ENCODE results near the gene CPED1. TPM values are rescaled to one million over a fixed set of nuclear protein-coding genes. Genes with fewer than 3 reads are reported as not detected.

Gene CPED1
- total RNA-seq, 1 experiment from 2014 or later = 0.13 TPM

GRCh38 chr7:121303422-121304101 lies 315.1 kb downstream of the CPED1 start:
- no peak overlapping the region for H3K4me3 Mint-ChIP-seq
- H3K9me3 ChIP-seq (ENCODE audit: control insufficient read depth, low read depth, low read length) = no peaks in the 10 kb centered on the region
- H3K27me3 Mint-ChIP-seq (ENCODE audit: low read depth) = no peaks in the 10 kb centered on the region

More at GRCh38 chr7:121303422-121304101, 315.1 kb downstream of the CPED1 start:
- H3K79me1 ChIP-seq (ENCODE audit: insufficient read depth, low read depth, low read length, poor library complexity, severe bottlenecking) = no peaks in the 10 kb centered on the region
- H2BK12ac ChIP-seq (ENCODE audit: insufficient read length, low read depth, low read length) = no peak overlapping the region
- H3K4me1 ChIP-seq (ENCODE audit: insufficient read depth, low read length) = no peaks in the 10 kb centered on the region
- H2BK20ac ChIP-seq (ENCODE audit: low read depth, low read length, poor library complexity, severe bottlenecking) = no peak overlapping the region
- no peaks in the 10 kb centered on the region for H3K27me3 ChIP-seq (ENCODE audit: insufficient read depth, low read length)
- H3T11ph ChIP-seq (ENCODE audit: low read length) = no peak overlapping the region
- no peak overlapping the region for H2AFZ ChIP-seq (ENCODE audit: low read length)
- no peak overlapping the region for H3K23ac ChIP-seq (ENCODE audit: insufficient read length, low read depth, low read length)
- no peak overlapping the region for H4K91ac ChIP-seq (ENCODE audit: insufficient read length, low read depth, low read length)
- Mint-ChIP-seq H3K36me3 (ENCODE audit: insufficient read depth in 1 of 3, low read depth in 3 of 3) (no peaks in the 10 kb centered on the region), H3K4me1 (peaks cover 5% of the 10 kb centered on the region in 2 experiments), H3K9me3 (no peaks in the 10 kb centered on the region), H3K27ac (no peak overlapping the region)
- no peak overlapping the region for H4K5ac ChIP-seq (ENCODE audit: insufficient read length, low read depth, low read length)
- peak; percentile 36; the same call in 2 of the 3 replicates for TF ChIP-seq CTCF (conservative IDR thresholded peaks at IDR 0.05)
- no CpG with 5 or more reads among the region's 6 CpGs for WGBS (ENCODE audit: extremely low coverage, insufficient read length, low lambda C conversion rate)
- H3K27ac ChIP-seq (ENCODE audit: insufficient read length, low read depth, low read length) = no peak overlapping the region
- H2BK15ac ChIP-seq (ENCODE audit: low read depth, low read length) = no peak overlapping the region
- H3K14ac ChIP-seq (ENCODE audit: insufficient read depth, low read length) = no peak overlapping the region
- no peak overlapping the region for H2BK5ac ChIP-seq (ENCODE audit: insufficient read length, low read length)
- H2AK5ac ChIP-seq (ENCODE audit: insufficient read length, low read length) = no peak overlapping the region
- H2BK120ac ChIP-seq (ENCODE audit: low read depth, low read length, poor library complexity, severe bottlenecking) = no peak overlapping the region
- no peaks in the 10 kb centered on the region for H4K20me1 ChIP-seq (ENCODE audit: control insufficient read depth, insufficient read depth, insufficient read length)
- H3K4ac ChIP-seq (ENCODE audit: low read depth, low read length) = no peak overlapping the region
- H3K56ac ChIP-seq (ENCODE audit: insufficient read length, low read depth, low read length) = no peak overlapping the region
- no peak overlapping the region for H3K4me2 ChIP-seq (ENCODE audit: insufficient read depth, insufficient read length, low read length)
- H3K9ac ChIP-seq (ENCODE audit: extremely low read depth, insufficient read length, low read length) = no peak overlapping the region
- H3K79me2 ChIP-seq (ENCODE audit: insufficient read depth, low read length) = no peaks in the 10 kb centered on the region
- DNase-seq = peak; percentile 33
- H4K8ac ChIP-seq (replicated peaks; ENCODE audit: insufficient read length, low read depth, low read length) = no peak overlapping the region
- no peaks in the 10 kb centered on the region for H3K23me2 ChIP-seq (ENCODE audit: insufficient read length, low read depth, low read length, poor library complexity, severe bottlenecking)
- no peak overlapping the region for H3K18ac ChIP-seq (ENCODE audit: insufficient read length, low read depth, low read length)

Measured in H9 (cell line).